Activated naive CD8-positive, alpha-beta T cell treated with anti-CD3 and anti-CD28 coated beads, Interleukin-2, amount 50 U/mL, for 16 hours (primary cell): ENCODE measurements around the gene OBSCN.
A peak's percentile ranks its signal among the peaks of the same experiment; 100 is the strongest.

ENCODE experiments used
- DNase-seq: peaks from one replicate; pipeline ENCODE4 v3.0.0-alpha.2; 2020; ENCODE audit warnings: low read depth, low spot score

The OBSCN gene, protein sequence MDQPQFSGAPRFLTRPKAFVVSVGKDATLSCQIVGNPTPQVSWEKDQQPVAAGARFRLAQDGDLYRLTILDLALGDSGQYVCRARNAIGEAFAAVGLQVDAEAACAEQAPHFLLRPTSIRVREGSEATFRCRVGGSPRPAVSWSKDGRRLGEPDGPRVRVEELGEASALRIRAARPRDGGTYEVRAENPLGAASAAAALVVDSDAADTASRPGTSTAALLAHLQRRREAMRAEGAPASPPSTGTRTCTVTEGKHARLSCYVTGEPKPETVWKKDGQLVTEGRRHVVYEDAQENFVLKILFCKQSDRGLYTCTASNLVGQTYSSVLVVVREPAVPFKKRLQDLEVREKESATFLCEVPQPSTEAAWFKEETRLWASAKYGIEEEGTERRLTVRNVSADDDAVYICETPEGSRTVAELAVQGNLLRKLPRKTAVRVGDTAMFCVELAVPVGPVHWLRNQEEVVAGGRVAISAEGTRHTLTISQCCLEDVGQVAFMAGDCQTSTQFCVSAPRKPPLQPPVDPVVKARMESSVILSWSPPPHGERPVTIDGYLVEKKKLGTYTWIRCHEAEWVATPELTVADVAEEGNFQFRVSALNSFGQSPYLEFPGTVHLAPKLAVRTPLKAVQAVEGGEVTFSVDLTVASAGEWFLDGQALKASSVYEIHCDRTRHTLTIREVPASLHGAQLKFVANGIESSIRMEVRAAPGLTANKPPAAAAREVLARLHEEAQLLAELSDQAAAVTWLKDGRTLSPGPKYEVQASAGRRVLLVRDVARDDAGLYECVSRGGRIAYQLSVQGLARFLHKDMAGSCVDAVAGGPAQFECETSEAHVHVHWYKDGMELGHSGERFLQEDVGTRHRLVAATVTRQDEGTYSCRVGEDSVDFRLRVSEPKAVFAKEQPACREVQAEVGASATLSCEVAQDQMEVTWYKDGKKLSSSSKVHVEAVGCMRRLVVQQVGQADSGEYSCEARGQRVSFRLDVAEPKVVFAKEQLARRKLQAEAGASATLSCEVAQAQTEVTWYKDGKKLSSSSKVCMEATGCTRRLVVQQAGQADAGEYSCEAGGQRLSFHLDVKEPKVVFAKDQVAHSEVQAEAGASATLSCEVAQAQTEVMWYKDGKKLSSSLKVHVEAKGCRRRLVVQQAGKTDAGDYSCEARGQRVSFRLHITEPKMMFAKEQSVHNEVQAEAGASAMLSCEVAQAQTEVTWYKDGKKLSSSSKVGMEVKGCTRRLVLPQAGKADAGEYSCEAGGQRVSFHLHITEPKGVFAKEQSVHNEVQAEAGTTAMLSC (N-terminal part only)

DNA sequence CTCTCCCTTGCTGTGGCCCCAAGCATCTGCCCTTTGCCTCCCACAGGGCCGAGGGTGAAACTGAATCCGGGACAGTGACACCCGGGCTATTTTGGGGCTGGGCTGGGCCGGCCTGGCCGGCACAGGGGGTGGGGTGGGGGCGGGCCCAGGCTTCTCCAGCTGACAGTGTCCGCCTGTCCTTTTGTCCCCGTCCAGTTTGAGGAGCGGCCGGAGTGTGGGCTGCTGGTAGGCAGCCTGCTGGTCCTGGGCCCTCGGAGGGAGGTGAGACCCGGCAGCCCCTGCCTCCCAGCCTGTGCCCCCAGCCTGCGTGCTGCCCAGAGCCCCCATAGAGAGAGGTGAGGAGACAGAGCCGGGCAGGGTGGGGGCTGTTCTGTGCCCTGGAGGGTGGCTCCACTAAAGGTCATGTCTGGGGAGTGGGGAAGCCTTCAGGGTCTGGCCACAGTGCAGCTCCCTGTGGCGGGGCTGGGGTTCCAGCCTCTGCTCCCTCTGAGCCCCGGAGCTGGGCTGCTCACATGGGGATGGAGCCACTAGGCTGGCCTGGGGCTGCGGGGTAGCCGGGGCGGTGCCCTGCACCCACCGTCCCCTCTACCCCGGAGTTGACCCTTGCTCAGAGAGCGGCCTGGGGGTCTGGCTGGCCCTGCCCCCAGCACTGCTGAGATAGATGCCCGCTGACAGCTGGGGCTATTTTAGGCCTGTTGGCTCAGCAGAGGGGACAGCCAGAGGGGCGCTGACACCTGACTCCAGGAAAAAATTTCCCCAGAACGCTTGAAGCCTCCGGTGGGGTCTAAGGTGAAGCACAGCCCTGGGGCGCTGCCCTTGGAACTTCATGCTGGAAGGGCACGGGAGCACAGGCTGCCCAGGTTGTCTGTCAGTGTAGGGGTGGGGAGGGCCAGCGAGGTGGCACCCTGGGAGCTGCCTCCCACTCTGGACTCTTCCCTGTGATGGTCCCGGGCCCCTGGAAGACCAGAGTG lies at the start of gene OBSCN:
Gene OBSCN, plus strand, starts transcription at position 194 of the 971 bp plus-strand sequence. CDS start 3,740 bp downstream, outside the sequence.
- DNase-seq, result no peak

DNA sequence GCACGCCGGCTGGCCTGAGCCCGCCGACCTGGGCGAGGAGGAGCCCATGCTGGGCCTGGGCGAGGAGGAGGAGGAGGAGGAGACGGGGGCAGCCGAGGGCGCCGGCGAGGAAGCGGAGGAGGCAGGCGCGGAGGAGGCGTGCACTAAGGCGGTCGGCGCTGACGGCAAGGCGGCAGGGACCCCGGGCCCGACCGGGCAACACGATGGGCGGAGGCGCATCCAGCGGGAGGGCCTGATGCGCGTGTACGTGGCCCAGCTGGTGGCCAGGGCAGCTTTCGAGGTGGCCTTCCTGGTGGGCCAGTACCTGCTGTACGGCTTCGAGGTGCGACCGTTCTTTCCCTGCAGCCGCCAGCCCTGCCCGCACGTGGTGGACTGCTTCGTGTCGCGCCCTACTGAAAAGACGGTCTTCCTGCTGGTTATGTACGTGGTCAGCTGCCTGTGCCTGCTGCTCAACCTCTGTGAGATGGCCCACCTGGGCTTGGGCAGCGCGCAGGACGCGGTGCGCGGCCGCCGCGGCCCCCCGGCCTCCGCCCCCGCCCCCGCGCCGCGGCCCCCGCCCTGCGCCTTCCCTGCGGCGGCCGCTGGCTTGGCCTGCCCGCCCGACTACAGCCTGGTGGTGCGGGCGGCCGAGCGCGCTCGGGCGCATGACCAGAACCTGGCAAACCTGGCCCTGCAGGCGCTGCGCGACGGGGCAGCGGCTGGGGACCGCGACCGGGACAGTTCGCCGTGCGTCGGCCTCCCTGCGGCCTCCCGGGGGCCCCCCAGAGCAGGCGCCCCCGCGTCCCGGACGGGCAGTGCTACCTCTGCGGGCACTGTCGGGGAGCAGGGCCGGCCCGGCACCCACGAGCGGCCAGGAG lies 49.5 kb upstream of the OBSCN start:
- no peak for DNase-seq

DNA sequence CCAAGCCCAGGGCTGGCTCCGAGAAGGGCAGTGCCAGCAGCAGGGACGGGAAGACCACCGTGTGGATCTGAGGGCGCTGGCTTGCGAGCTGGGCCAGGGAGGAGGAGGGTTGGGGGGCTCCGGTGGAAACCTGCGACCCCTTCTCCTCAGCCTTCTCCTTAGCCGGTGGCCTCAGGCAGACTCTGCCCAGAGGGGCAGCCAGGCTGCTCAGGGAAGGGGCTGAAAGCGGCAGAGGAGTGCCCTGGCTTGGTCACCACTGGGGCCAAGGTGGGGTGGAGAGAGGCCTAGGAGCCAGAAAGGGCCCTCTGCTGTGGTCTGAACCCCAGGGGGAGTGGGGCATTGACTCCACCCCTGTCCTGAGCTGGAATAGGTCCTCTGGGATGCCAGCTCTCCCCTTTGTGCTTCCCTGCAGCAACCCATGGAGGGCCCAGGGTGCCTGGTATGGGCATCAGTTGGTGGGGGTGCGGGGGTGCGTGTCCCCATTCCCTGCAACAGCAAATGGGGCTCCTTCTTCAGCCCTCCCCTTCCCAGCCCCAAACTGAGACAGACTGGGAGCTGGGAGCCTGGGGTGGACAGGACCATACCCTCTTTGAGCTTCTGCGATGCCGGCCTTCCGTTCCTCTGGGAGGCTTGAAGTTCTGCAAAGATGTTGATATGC lies 48.7 kb upstream of the OBSCN start:
- no peak for DNase-seq

DNA sequence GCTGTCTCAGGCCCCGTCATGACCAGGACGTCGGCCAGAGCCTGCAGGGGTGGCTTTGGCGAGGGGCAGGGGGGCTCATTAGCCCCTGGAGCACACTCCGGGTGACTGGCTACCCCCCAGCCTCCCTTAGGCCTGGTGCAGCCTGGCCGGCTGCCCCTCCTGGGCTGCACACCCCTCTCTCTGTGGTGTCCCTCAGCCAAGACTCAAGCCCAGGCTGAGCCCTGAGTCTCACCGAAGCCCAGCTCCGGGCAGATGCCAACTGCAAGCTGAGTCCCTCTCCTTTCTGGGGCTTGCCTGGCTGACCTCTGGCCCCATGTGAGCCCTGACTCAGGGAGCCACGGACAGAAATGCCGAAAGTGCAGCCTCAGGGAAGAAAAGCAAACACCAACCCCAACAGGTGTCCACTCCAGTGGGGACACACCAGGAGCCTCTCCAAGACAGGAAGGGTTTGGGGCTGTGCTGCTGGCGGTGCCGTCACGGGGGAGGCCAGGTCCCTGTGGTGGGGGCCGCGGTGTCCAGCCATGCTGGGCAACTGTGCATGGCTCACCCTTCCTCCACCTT lies 47.6 kb upstream of the OBSCN start:
- no peak for DNase-seq

DNA sequence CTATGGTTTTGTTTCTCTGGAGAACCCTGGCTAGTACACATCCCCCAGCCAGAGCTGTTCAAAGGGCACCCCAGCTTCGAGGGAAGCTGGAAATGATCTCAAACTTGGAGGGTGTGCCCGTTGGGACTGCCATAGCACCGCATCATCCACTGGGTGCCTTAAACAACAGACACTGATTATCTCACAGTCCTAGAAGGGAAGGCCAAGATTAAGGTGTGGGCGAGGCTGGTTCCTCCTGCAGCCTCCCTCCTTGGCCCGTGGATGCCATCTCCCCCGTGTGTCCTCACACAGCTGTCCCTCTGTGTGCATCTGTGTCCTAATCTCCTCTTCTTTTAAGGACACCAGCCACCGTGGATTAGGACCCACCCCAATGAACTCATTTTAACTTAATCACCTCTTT lies 46.5 kb upstream of the OBSCN start:
- DNase-seq, result no peak

DNA sequence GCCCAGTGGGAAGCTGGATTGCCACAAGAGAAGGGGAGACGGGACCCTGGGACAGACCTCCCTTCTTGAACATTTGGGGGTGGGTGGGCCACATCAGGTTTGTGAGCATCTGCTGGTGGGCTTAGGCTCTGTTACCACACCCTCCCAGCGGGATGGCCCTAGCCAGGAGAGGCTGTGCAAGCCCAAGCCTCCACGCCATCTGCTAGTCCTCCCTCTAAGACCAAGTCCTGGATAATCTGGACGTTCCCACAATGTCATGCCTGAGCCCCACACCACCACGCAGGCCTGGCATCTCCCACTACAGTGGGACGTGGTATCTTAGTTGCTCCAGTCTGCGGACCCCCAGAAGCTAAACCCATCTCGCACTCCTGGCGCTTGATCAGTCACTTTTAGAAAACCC lies 46.0 kb upstream of the OBSCN start:
- DNase-seq, result no peak

DNA sequence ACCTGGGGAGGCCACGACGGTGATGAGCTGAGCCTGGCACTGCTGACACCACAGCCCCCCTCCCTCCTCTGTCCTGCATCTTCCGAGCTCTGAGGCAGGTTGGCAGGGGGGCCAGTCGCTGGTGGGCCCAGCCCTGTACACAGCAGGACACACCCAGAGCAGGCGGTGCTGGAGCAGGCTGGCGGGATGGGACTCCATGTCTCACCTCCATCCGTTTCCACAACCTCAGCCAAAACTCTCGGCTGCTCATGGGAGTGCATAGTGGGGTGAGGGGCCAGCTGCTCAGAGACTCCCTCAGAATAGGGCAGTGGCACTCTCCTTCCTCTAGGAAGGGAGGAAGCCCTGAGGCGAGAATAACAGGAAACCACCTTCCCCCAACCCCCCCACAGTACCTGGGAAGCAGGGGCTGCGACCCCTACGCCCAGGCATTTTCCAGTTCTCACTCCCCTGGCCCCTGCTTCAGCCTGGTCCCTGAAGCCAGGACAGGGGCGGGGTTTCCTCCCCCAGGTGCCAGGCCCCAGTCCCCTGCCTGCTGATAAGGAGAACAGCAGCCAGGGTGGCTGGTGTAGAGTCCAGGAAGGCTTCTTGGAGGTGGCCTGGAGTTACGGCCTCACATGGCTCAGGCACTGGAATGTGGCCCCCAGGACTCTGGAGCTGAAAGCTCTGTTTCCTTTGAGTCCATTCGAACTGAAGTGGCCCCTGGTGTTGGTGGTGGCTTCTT lies 45.4 kb upstream of the OBSCN start:
- DNase-seq, result no peak

DNA sequence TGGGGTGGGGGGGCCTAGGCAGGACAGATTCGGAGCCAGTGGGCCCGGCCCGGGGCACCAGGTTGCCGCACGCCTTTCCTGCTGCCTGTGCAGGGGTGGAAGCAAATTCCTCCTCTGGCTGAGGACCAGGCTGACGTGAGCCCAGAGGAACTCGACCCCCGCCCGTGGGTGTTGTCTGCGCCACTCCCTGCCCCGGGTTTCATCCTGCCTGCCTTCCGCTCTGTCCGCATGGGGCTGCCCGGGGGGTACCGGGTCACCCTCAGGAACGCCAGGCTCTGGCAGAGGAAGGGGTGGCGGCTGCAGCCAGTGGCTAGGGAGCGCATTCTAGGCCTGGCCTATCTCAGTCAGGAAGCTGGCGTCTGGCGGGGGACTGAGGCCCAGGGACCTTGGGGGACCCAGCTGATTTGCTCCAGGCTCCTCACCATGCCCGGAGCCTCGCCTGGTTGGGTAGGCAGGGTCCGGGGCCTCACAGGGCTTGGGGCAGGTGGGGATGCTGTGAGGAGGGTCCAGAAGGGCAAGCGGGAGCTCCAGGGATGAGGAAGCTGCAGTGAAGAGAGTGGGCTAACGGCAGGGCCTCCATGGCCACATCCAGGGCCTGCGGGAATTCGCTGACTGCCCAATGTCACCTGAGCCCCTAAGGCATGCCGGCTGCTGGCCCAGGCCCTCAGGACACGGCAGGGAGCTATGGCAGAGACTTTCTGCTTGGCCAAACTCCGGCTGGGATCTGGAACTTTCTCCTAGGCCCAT lies 44.7 kb upstream of the OBSCN start:
- DNase-seq, result no peak

DNA sequence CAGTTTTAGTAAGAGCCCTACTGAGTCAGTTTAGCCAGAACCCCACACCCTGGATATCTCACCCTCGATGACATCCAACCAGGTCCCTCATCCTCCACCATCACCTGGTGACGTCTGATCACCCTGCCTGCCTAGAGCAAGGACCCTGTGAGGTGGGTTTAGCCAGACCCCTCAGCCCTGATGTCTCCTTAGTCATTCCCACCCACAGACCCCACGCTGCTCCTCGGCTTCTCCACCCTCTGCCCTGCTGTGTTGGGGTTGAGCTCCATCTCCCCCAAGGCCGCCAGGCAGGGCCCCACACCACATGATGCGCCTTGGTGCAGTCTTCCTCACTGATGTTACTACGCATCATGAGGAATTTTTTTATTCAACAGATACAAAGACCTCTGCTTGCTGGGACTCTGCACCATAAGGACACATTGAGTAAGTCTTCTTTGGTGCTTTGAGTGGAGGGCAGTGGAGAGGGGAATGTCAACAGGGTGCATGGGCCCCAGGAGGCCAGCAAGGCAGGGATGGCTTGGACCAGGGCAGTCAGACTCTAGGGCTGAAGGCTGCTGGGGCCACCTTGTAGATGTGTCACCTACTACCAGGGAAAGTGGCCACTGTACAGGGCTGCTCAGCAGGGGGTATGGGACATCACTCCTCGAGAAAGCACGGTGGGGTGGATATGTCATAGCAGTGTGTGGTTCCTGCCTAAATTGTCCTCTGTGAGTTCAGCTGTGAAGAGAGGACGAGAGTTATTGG lies 43.9 kb upstream of the OBSCN start:
- no peak for DNase-seq

DNA sequence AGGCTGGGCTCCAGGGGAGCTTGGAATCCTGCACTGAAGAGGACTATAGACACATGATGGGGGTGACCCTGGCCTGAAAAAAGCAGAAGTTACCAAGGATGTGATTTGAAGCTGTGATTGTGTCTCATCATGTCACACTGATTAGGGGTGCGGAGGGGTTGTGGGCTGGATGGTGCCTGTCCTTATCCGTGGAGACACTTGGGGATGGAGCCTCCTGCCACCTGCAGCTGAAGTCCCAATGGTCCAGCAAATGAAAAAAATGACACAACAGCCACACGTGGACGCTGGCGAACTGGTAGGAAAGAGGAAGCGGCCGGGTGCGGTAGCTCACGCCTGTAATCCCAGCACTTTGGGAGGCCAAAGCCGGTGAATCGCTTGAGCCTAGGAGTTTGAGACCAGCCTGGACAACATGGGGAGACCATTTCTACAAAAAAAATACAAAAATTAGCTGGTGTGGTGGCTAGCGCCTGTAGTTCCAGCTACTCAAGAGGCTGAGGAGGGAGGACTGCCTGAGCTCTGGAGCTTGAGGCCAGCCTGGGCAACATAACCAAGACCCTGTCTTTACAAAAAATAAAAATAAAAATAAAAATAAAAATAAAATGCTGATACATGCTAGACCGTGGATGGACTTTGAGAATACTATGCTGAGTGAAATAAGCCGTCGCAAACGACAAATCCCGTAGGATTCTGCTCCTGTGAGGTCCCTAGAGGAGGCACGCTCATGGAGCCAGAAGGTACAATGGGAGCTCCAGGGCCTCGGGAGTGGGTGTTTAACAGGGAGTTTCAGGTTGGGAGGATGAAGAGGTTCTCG lies 43.1 kb upstream of the OBSCN start:
- no peak for DNase-seq

DNA sequence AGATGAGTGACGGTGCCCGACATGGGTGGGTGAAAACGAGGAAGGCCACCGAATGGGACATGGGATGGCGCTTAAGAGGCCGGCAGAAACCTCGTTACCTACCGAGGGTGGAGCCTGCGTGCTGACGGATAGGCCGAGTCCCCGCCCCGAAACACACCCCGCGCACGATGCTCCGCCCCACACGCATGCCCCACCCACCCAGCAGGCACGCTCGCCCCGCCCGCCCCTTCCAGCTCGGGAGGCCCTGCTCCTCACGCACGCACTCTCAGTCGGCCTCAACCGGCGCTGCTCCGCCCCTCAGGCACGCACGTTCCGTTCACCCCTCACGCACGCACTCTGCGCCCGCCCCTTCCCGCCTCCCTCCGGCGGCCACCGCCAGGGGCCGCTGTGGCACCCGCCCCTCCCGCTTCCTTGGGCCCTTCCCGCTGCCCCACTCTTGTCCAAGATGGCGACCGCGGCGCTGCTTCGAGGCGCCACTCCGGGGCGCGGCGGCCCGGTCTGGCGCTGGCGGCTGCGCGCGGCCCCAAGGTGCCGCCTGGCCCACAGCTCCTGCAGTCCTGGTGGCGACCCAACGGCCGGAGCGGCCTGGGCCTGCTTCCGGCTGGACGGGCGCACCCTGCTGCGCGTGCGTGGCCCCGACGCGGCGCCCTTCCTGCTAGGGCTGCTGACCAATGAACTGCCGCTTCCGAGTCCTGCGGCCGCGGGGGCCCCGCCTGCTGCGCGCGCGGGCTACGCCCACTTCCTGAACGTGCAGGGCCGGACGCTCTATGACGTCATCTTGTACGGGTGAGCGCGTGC lies 42.3 kb upstream of the OBSCN start, which contains the start of gene IBA57:
Gene IBA57, plus strand, starts transcription at position 433 of the 798 bp plus-strand sequence. Its CDS starts 13 bp downstream, at position 446.
- DNase-seq, result peak; percentile 99

DNA sequence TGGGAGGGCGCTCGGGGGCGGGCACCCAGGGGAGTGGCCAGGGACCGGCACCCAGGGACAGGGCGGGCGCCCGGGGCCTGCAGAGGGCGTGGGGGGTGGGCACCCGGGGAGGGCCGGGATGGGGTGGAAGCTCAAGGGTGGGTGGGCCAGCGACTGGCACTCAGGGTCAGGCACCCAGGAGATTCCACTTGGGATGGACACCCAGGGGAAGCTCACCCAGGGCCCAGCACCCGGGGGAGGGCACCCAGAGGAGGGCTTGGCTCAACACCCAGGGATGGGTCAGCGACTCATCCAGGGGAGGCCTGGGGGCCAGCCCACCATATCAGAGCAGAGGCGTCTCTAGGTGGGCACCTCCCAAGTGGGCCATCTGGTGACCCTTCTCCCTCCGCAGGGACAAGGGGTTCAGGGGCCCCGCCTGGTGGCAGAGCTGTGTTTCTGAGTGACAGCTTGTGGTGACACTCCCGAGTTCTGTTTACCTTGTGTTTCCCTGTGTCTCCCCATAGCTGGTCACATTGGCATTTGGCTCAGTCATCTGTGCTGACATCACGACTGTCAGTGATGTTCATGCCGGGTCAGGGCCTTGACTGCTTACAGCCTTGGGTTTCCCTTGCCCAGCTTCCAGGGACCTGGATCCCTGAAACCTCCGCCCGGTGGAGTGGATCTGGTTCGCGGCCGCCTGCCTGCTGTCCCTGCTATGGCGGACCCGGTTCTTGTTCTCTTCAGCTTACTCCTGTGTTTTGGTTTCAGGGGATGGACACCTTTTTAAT lies 41.5 kb upstream of the OBSCN start:
- DNase-seq, result no peak

DNA sequence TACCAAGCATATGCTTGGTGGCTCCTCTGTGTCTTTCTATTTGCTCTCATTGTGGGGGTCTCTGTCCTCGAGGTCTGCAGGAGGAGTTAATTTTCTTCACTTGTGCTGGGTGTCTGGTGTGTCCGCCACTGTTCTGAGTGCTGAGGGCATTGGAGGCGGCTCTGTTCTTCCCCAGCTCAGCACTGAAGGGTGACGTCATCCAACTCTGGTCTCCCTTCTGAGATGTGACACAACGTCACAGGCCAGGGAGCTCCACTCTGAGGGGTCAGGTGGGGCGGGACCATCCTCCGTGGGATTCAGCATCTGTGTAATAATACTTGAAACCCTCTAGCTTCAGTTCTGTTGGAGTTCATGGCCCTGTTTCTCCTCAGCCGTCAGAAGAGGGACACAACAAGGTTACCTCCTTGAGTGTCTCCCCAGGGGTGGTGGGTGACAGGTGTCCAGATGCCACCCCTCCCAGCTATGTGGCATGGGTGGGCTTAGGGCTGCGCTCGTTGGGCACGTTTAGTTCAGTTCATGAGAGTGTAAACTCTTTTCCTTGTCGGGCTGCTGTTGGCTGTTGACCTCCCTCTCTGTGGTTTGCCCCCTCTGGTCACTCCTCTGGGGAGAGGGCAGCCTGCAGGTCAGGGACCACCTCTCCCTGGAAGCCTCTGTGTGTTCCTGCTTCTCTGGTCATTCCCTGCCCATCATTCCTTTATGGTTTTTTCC lies 39.1 kb upstream of the OBSCN start:
- DNase-seq, result no peak

DNA sequence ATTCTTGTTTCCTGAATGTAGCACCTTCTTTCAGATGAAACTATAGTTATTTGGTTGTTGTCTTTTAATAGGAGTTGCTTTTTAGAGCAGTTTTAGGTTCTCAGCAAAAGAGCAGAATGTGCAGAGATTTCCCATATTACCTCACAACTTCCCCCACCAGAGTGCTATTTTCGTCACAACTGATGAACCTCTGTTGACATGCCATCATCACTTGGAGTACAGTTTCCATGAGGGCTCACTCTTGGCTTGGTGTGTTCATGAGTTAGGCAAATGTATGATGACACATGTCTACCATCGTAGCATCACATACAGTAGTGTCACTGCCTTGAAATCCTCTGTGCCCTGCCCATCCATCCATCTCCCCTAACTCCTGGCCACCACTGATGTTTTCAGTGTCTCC lies 38.5 kb upstream of the OBSCN start:
- DNase-seq, result no peak
